ENCODE measurements around the gene PSMD2. TPM values are rescaled to one million over a fixed set of nuclear protein-coding genes. Genes with fewer than 3 reads are reported as not detected.

Gene PSMD2
- total and polyA plus RNA-seq, 10 of the 15 experiments (the other 5 are each of a cell fraction or from before 2014, with no cell fraction given), result 103 to 515 (median 197) TPM

- ChIA-PET CTCF (interaction anchor here (1.3 to 1.8 kb wide), 2 partner anchors 14 to 64 kb away, joined by 4 to 5 read pairs; no protein-coding TSS in a partner anchor), POLR2A (no interaction called here), SMC1A (ENCODE audit: uncharacterized antibody, unreplicated experiment) (no interaction called here), RAD21 (ENCODE audit: unreplicated experiment) (interaction anchor here (1.0 to 1.6 kb wide), 2 partner anchors 64 to 395 kb away, joined by 4 to 5 read pairs; no protein-coding TSS in a partner anchor)
- ATAC-seq (no peak), FAIRE-seq (no peak), DNase-seq (ENCODE audit: low read depth, low spot score) (no peak)
- H4K20me1 ChIP-seq (ENCODE audit: control insufficient read depth, insufficient read depth), result no peaks in the 10 kb centered on the region
- no peak overlapping the region for H3K4me3 ChIP-seq
- H3K9ac ChIP-seq (ENCODE audit: control insufficient read depth, insufficient read depth, low read length), result no peak overlapping the region
- BruUV-seq (replicated peaks), result no TSS peak
- H3K4me1 ChIP-seq (ENCODE audit: control insufficient read depth, insufficient read depth, low read length), result no peaks in the 10 kb centered on the region
- H2AFZ ChIP-seq (ENCODE audit: control insufficient read depth, low read depth, low read length), result no peak overlapping the region
- H3K79me2 ChIP-seq (ENCODE audit: control insufficient read depth, insufficient read depth, low read length), result no peaks in the 10 kb centered on the region
- TF ChIP-seq FOS (IDR thresholded peaks at IDR 0.05; ENCODE audit: borderline replicate concordance, extremely low read depth, insufficient read length) (no peak), ZNF622 (IDR thresholded peaks at IDR 0.05) (no peak), ASH2L (IDR thresholded peaks at IDR 0.05; ENCODE audit: borderline replicate concordance, low read depth) (no peak), RAD51 (IDR thresholded peaks at IDR 0.05) (no peak), SRF (IDR thresholded peaks at IDR 0.05; ENCODE audit: low read depth in 2 of 2, low read length in 2 of 2) (no peak), SMC3 (IDR thresholded peaks at IDR 0.05; ENCODE audit: borderline replicate concordance, low read length) (no peak), HDAC2 (IDR thresholded peaks at IDR 0.05) (no peak), NR2C2 (IDR thresholded peaks at IDR 0.05; ENCODE audit: borderline replicate concordance, control insufficient read depth, insufficient read length, low read depth) (no peak), BHLHE40 (IDR thresholded peaks at IDR 0.05; ENCODE audit: borderline replicate concordance in 1 of 2, low read depth in 2 of 2, low read length in 1 of 2) (no peak), NR2C1 (IDR thresholded peaks at IDR 0.05) (no peak), SMAD5 (IDR thresholded peaks at IDR 0.05; ENCODE audit: low read depth) (no peak), SREBF2 (IDR thresholded peaks at IDR 0.05; ENCODE audit: low read length) (no peak), POLR2AphosphoS2 (IDR thresholded peaks at IDR 0.05; ENCODE audit: low read depth, low read length) (no peak), RB1 (IDR thresholded peaks at IDR 0.05; ENCODE audit: borderline replicate concordance) (no peak)
- no peaks in the 10 kb centered on the region for H3K36me3 ChIP-seq (ENCODE audit: control insufficient read depth in 2 of 2, insufficient read depth in 2 of 2, low read length in 1 of 2)
- H3K4me2 ChIP-seq (ENCODE audit: control insufficient read depth, insufficient read depth), result no peak overlapping the region
- H3K9me3 ChIP-seq (replicated peaks; ENCODE audit: control insufficient read depth, insufficient read depth, low read length), result no peaks in the 10 kb centered on the region
- 49% methylated on average over 22 of the region's 22 CpGs for WGBS (ENCODE audit: insufficient coverage, insufficient replicate concordance, low lambda C conversion rate, missing lambda C conversion rate)
- no peaks in the 10 kb centered on the region for H3K27me3 ChIP-seq (replicated peaks in 1 of 2; ENCODE audit: control insufficient read depth in 2 of 2, insufficient read depth in 2 of 2, low read length in 1 of 2)
- H3K27ac ChIP-seq (ENCODE audit: control insufficient read depth, insufficient read depth), result no peak overlapping the region
- intact Hi-C loops (cut with micrococcal nuclease; ENCODE audit: unreplicated experiment), result no loop called here
- in situ Hi-C loops (cut with MboI), result no loop called here
Measured at GRCh38 chr3:184291044-184291737, 7.8 kb upstream of the PSMD2 start.

Measured in GM12878 (cell line).